GM12801 (cell line): ENCODE data around the gene DLD.

Experiments used
- CTCF ChIP-seq: IDR thresholded peaks from one replicate; pipeline ENCODE4 v1.5.1; 2011; ENCODE audit warnings: control low read depth; ENCODE audit not compliant: insufficient read length; ENCODE audit errors: extremely low read depth

Gene DLD

GRCh38 chr7:107865956-107866775 lies 24.8 kb upstream of the DLD start:
- no peak for TF ChIP-seq CTCF

DNA sequence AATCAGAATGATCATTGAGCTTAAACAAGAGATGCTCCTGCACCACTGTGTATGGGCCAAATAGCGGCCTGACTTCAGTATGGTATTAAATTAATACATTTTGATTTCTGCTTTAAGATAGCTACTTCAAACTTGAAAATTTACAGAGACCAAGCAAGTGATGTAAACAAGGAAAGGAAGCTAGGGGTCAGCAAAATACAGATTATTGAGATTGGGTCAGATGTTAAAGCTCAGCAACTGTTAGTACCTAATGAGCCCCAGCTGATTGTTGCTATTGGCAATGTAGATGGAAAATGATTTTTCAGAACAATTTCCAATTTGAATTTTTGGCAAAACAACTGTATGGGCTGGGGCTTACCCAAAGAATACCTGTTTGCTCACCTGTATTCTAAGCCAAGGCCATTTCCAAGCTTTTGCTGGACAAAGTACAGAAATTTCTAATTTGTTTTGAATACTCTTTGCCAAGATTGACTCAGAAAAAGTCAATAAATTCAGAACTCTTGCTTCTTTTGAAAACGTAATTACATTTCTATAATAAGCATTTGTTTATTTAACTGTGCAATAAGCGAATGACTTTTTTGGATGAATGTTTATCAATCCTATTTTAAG lies 23.0 kb upstream of the DLD start:
- TF ChIP-seq CTCF: no peak

GRCh38 chr7:107870427-107871000 lies 20.5 kb upstream of the DLD start:
- no peak for TF ChIP-seq CTCF

DNA sequence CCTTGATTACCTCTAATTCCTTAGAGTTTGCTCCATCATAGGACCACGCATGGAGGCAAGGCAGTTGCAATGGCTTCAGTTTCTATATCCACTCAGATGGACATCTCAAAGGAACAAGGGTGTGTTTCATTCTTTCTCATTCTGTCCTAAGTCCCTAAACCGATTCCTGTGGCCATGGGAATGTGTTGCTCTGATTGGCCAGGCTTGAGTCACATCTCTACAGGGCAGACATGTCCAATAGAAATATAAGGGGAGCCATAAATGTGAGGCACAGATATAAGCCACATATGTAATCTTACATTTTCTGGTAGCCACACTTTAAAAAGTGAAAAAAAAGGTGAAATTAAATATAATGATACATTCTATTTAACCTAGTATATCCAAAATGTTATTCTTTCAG lies 16.9 kb upstream of the DLD start:
- no peak for TF ChIP-seq CTCF

- no peak for TF ChIP-seq CTCF
Observed at GRCh38 chr7:107874605-107875446, 16.2 kb upstream of the DLD start.

- TF ChIP-seq CTCF: no peak
Observed at GRCh38 chr7:107876916-107877315, 14.1 kb upstream of the DLD start.
